Measurements from ENCODE around the gene ATRAID. TPM values are rescaled to one million over a fixed set of nuclear protein-coding genes. Genes with fewer than 3 reads are reported as not detected.

Gene ATRAID
- total RNA-seq, 1 donor from 2014 or later: 150 TPM

- no peaks in the 10 kb centered on the region for H3K9me3 ChIP-seq
- peaks cover 0 to 12% of the 10 kb centered on the region in 2 donors for H3K36me3 ChIP-seq
- H3K27ac ChIP-seq: peak within 1 kb of the TSS; percentile 57
- peak within 1 kb of the TSS; percentile 55 to 76 for H3K4me3 ChIP-seq
- peaks cover 24% of the 10 kb centered on the region for H3K4me1 ChIP-seq
- TF ChIP-seq, protein P1, sequence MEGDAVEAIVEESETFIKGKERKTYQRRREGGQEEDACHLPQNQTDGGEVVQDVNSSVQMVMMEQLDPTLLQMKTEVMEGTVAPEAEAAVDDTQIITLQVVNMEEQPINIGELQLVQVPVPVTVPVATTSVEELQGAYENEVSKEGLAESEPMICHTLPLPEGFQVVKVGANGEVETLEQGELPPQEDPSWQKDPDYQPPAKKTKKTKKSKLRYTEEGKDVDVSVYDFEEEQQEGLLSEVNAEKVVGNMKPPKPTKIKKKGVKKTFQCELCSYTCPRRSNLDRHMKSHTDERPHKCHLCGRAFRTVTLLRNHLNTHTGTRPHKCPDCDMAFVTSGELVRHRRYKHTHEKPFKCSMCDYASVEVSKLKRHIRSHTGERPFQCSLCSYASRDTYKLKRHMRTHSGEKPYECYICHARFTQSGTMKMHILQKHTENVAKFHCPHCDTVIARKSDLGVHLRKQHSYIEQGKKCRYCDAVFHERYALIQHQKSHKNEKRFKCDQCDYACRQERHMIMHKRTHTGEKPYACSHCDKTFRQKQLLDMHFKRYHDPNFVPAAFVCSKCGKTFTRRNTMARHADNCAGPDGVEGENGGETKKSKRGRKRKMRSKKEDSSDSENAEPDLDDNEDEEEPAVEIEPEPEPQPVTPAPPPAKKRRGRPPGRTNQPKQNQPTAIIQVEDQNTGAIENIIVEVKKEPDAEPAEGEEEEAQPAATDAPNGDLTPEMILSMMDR (IDR thresholded peaks at IDR 0.05): peak in 1 of 3 experiments; percentile 30
- TF ChIP-seq POLR2A (IDR thresholded peaks at IDR 0.05) (peak in 1 of 2 donors; percentile 11), POLR2AphosphoS5 (IDR thresholded peaks at IDR 0.05; ENCODE audit: insufficient read depth in 1 of 2, low read depth in 1 of 2) (peak in 1 of 2 donors; percentile 54)
- DNase-seq (ENCODE audit: extremely low spot score in 2 of 2): no peak
- intact Hi-C loops (cut with DNase I): no loop called here
- H3K27me3 ChIP-seq: no peaks in the 10 kb centered on the region
Measured at GRCh38 chr2:27217173-27218121, 5.6 kb downstream of the ATRAID start, which contains the start of gene CAD. Gene CAD, plus strand, starts transcription at chr2:27217369. Its CDS starts 183 bp downstream, at chr2:27217552.

DNA sequence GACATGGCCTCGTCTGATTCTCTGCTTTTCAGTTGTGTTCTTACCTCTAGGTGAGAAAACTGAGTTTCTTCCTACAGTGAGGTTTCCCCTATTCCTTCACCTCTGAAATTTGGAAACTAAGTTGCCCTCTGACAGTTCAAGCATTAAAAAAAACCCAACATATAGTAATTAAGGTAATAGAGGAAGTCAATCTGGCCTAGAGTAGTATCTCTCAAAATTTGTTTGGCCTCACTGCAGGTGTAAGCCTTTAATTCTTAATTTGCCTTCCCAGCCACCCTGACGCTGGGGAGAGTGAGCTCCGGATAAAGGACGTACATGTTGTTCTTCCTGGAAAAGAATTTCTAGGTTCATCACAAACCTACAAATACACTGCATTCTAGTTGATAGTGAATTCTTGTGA lies 6.8 kb downstream of the ATRAID start:
- Histone ChIP-seq H3K4me1 (peaks cover 15% of the 10 kb centered on the region), H3K27ac (no peak overlapping the region), H3K9me3 (no peaks in the 10 kb centered on the region), H3K27me3 (no peaks in the 10 kb centered on the region), H3K4me3 (no peak overlapping the region), H3K36me3 (peaks cover 0 to 20% of the 10 kb centered on the region in 2 donors)
- no peak for DNase-seq (ENCODE audit: extremely low spot score in 2 of 2)
- TF ChIP-seq POLR2A (IDR thresholded peaks at IDR 0.05) (no peak), POLR2AphosphoS5 (IDR thresholded peaks at IDR 0.05; ENCODE audit: insufficient read depth in 1 of 2, low read depth in 1 of 2) (no peak)
- TF ChIP-seq, protein P1 (IDR thresholded peaks at IDR 0.05): no peak
- intact Hi-C loops (cut with DNase I): no loop called here

DNA sequence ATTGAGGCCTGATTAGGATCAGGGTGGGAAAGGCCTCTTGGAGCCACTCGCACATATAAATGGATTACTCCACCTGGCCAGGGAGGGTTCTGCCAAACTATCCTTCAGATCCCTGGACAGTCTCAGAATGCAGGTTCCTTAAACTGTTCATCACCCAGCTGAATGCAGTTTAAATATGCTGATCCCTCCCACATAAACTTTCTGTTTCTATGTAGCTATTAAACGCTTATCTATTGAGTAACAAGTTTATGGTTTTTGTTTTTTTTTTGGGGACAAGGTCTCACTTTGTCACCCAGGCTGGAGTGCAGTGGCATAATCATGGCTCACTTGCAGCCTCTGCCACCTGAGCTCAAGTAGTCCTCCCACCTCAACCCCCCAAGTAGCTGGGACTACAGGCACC lies 7.2 kb downstream of the ATRAID start:
- Histone ChIP-seq H3K27ac (no peak overlapping the region), H3K36me3 (peaks cover 0 to 25% of the 10 kb centered on the region in 2 donors), H3K27me3 (no peaks in the 10 kb centered on the region), H3K4me3 (no peak overlapping the region), H3K4me1 (peaks cover 12% of the 10 kb centered on the region), H3K9me3 (no peaks in the 10 kb centered on the region)
- TF ChIP-seq, protein P1 (IDR thresholded peaks at IDR 0.05): no peak
- TF ChIP-seq POLR2A (IDR thresholded peaks at IDR 0.05) (no peak), POLR2AphosphoS5 (IDR thresholded peaks at IDR 0.05; ENCODE audit: insufficient read depth in 1 of 2, low read depth in 1 of 2) (no peak)
- no peak for DNase-seq (ENCODE audit: extremely low spot score in 2 of 2)
- intact Hi-C loops (cut with DNase I): no loop called here

- intact Hi-C loops (cut with DNase I): no loop called here
- Histone ChIP-seq H3K4me3 (no peak overlapping the region), H3K27me3 (no peaks in the 10 kb centered on the region), H3K9me3 (no peaks in the 10 kb centered on the region), H3K27ac (no peak overlapping the region), H3K36me3 (peaks cover 0 to 34% of the 10 kb centered on the region in 2 donors), H3K4me1 (peaks cover 12% of the 10 kb centered on the region)
- DNase-seq (ENCODE audit: extremely low spot score in 2 of 2): no peak
- TF ChIP-seq POLR2AphosphoS5 (IDR thresholded peaks at IDR 0.05; ENCODE audit: insufficient read depth in 1 of 2, low read depth in 1 of 2): no peak
- TF ChIP-seq, protein P1 (IDR thresholded peaks at IDR 0.05): no peak
- no peak for TF ChIP-seq POLR2A (IDR thresholded peaks at IDR 0.05)
Measured at GRCh38 chr2:27220091-27220490, 8.2 kb downstream of the ATRAID start.

DNA sequence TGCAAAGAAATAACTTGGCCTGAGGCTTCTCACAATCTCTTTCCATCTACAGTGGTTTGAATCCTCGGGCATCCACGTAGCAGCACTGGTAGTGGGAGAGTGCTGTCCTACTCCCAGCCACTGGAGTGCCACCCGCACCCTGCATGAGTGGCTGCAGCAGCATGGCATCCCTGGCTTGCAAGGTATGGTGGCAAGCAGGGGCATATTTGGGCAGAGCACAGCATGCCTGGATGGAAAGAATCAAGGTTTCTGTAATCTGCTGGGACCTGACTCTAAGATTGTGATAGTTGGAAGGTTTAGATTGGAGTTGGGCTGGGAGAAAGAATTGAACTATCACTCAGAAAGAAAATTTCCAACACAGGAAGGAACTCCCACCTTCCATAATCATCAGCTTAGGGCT lies 9.3 kb downstream of the ATRAID start:
- TF ChIP-seq POLR2A (IDR thresholded peaks at IDR 0.05) (no peak), POLR2AphosphoS5 (IDR thresholded peaks at IDR 0.05; ENCODE audit: insufficient read depth in 1 of 2, low read depth in 1 of 2) (no peak)
- TF ChIP-seq, protein P1 (IDR thresholded peaks at IDR 0.05): no peak
- H3K27ac ChIP-seq: no peak overlapping the region
- intact Hi-C loops (cut with DNase I): no loop called here
- peaks cover 12% of the 10 kb centered on the region for H3K4me1 ChIP-seq
- no peaks in the 10 kb centered on the region for H3K27me3 ChIP-seq
- no peak for DNase-seq (ENCODE audit: extremely low spot score in 2 of 2)
- no peak overlapping the region for H3K4me3 ChIP-seq
- no peaks in the 10 kb centered on the region for H3K9me3 ChIP-seq
- H3K36me3 ChIP-seq: peaks cover 0 to 40% of the 10 kb centered on the region in 2 donors
